ENCODE data around the gene IMP4. TPM values are rescaled to one million over a fixed set of nuclear protein-coding genes. Genes with fewer than 3 reads are reported as not detected.

The IMP4 gene
- total and polyA plus RNA-seq, 10 of the 15 experiments (the other 5 are each of a cell fraction or from before 2014, with no cell fraction given): 41.4 to 242 (median 166) TPM

GRCh38 chr2:130376433-130377293, 34.0 kb downstream of the IMP4 start (continued):
- TF ChIP-seq, protein P1, sequence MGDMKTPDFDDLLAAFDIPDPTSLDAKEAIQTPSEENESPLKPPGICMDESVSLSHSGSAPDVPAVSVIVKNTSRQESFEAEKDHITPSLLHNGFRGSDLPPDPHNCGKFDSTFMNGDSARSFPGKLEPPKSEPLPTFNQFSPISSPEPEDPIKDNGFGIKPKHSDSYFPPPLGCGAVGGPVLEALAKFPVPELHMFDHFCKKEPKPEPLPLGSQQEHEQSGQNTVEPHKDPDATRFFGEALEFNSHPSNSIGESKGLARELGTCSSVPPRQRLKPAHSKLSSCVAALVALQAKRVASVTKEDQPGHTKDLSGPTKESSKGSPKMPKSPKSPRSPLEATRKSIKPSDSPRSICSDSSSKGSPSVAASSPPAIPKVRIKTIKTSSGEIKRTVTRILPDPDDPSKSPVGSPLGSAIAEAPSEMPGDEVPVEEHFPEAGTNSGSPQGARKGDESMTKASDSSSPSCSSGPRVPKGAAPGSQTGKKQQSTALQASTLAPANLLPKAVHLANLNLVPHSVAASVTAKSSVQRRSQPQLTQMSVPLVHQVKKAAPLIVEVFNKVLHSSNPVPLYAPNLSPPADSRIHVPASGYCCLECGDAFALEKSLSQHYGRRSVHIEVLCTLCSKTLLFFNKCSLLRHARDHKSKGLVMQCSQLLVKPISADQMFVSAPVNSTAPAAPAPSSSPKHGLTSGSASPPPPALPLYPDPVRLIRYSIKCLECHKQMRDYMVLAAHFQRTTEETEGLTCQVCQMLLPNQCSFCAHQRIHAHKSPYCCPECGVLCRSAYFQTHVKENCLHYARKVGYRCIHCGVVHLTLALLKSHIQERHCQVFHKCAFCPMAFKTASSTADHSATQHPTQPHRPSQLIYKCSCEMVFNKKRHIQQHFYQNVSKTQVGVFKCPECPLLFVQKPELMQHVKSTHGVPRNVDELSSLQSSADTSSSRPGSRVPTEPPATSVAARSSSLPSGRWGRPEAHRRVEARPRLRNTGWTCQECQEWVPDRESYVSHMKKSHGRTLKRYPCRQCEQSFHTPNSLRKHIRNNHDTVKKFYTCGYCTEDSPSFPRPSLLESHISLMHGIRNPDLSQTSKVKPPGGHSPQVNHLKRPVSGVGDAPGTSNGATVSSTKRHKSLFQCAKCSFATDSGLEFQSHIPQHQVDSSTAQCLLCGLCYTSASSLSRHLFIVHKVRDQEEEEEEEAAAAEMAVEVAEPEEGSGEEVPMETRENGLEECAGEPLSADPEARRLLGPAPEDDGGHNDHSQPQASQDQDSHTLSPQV (IDR thresholded peaks at IDR 0.05): no peak
- TF ChIP-seq STAT1 (conservative IDR thresholded peaks at IDR 0.05): no peak
- no peak for TF ChIP-seq RBBP5 (conservative IDR thresholded peaks at IDR 0.05)
- TF ChIP-seq NFXL1 (IDR thresholded peaks at IDR 0.05; ENCODE audit: borderline replicate concordance): no peak
- no peak for TF ChIP-seq CEBPB (IDR thresholded peaks at IDR 0.05; ENCODE audit: borderline replicate concordance in 1 of 2, low read depth in 2 of 2, low read length in 2 of 2)
- no peak for TF ChIP-seq HDGF (IDR thresholded peaks at IDR 0.05)
- no peak for TF ChIP-seq ZSCAN29 (IDR thresholded peaks at IDR 0.05)
- TF ChIP-seq IRF4 (IDR thresholded peaks at IDR 0.05; ENCODE audit: low read depth, low read length): no peak
- no peak for TF ChIP-seq HDAC2 (IDR thresholded peaks at IDR 0.05)
- TF ChIP-seq NR2C1 (IDR thresholded peaks at IDR 0.05): no peak
- TF ChIP-seq RFX5 (IDR thresholded peaks at IDR 0.05; ENCODE audit: low read depth, low read length): no peak
- TF ChIP-seq ETV6 (conservative IDR thresholded peaks at IDR 0.05 in 1 of 2, IDR thresholded peaks at IDR 0.05 in 1 of 2; ENCODE audit: borderline replicate concordance in 1 of 2, low read depth in 1 of 2): no peak
- TF ChIP-seq RAD21 (IDR thresholded peaks at IDR 0.05; ENCODE audit: insufficient read depth, low read depth, low read length): peak; percentile 34; the same call in 1 of the 2 replicates
- TF ChIP-seq YY1 (IDR thresholded peaks at IDR 0.05; ENCODE audit: low read depth, low read length): no peak
- no peak for TF ChIP-seq SPI1 (IDR thresholded peaks at IDR 0.05; ENCODE audit: borderline replicate concordance, insufficient read depth, low read depth, low read length)
- no peak for TF ChIP-seq WRNIP1 (IDR thresholded peaks at IDR 0.05; ENCODE audit: borderline replicate concordance, low read depth, low read length)
- 0 out of 2 replicates have a peak, but pooled peaks have one; percentile 19 for TF ChIP-seq BMI1 (IDR thresholded peaks at IDR 0.05; ENCODE audit: borderline replicate concordance)
- TF ChIP-seq EGR1 (IDR thresholded peaks at IDR 0.05; ENCODE audit: borderline replicate concordance in 1 of 2, low read depth in 2 of 2, low read length in 2 of 2): no peak
- no peak for TF ChIP-seq SREBF2 (IDR thresholded peaks at IDR 0.05; ENCODE audit: low read length)
- no peak for TF ChIP-seq TCF7 (IDR thresholded peaks at IDR 0.05; ENCODE audit: borderline replicate concordance)
- TF ChIP-seq SUPT20H (IDR thresholded peaks at IDR 0.05; ENCODE audit: borderline replicate concordance, control insufficient read depth, low read depth, low read length): no peak
- TF ChIP-seq LARP7 (IDR thresholded peaks at IDR 0.05): no peak
- TF ChIP-seq MTA3 (IDR thresholded peaks at IDR 0.05; ENCODE audit: borderline replicate concordance, low read length): no peak
- no peak for TF ChIP-seq ATF3 (IDR thresholded peaks at IDR 0.05; ENCODE audit: borderline replicate concordance, extremely low read depth, low read depth, low read length)
- TF ChIP-seq, protein P2, sequence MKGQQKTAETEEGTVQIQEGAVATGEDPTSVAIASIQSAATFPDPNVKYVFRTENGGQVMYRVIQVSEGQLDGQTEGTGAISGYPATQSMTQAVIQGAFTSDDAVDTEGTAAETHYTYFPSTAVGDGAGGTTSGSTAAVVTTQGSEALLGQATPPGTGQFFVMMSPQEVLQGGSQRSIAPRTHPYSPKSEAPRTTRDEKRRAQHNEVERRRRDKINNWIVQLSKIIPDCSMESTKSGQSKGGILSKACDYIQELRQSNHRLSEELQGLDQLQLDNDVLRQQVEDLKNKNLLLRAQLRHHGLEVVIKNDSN (IDR thresholded peaks at IDR 0.05; ENCODE audit: borderline replicate concordance, extremely low read length, insufficient read depth, low read depth, low read length): no peak
- TF ChIP-seq BHLHE40 (IDR thresholded peaks at IDR 0.05; ENCODE audit: borderline replicate concordance in 1 of 2, low read depth in 2 of 2, low read length in 1 of 2): peak in 1 of 2 experiments; percentile 39; a peak in 2 of 4 replicates

Data from GM12878 (cell line).